ENCODE data around the gene RNU2-1. TPM values are rescaled to one million over a fixed set of nuclear protein-coding genes. Genes with fewer than 3 reads are reported as not detected.

RNU2-1 gene
- total RNA-seq, 4 donors from 2014 or later = not detected

DNA sequence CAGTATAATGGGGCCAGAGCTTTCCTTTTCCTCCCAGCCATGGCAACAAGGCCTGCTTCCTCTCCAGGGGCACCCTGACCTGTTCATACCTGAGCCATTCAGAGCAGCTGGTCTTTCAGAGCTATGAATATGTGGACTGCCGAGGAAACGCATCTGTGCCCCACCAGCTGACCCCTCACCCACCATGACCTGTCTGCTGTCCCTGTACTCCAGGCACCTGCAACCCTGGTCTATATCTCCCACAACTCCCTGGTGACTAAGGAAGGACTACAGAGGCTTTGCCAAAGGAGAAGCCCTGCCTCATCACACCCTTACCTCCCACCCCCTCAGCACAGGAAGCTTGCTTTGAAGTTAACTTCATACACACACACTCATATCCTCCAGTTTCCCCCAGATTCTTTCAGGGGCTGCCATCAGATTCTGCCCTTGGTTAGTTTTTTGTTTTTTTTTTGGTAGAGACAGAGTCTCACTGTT lies 16.1 kb downstream of the RNU2-1 start:
- H3K9me3 ChIP-seq = no peaks in the 10 kb centered on the region
- TF ChIP-seq POLR2AphosphoS5 (IDR thresholded peaks at IDR 0.05) (no peak), EP300 (IDR thresholded peaks at IDR 0.05) (no peak), POLR2A (IDR thresholded peaks at IDR 0.05) (no peak)
- TF ChIP-seq, protein P1, sequence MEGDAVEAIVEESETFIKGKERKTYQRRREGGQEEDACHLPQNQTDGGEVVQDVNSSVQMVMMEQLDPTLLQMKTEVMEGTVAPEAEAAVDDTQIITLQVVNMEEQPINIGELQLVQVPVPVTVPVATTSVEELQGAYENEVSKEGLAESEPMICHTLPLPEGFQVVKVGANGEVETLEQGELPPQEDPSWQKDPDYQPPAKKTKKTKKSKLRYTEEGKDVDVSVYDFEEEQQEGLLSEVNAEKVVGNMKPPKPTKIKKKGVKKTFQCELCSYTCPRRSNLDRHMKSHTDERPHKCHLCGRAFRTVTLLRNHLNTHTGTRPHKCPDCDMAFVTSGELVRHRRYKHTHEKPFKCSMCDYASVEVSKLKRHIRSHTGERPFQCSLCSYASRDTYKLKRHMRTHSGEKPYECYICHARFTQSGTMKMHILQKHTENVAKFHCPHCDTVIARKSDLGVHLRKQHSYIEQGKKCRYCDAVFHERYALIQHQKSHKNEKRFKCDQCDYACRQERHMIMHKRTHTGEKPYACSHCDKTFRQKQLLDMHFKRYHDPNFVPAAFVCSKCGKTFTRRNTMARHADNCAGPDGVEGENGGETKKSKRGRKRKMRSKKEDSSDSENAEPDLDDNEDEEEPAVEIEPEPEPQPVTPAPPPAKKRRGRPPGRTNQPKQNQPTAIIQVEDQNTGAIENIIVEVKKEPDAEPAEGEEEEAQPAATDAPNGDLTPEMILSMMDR (IDR thresholded peaks at IDR 0.05) = no peak
- H3K27me3 ChIP-seq = no peaks in the 10 kb centered on the region
- H3K4me3 ChIP-seq = no peak overlapping the region
- peaks cover 26% of the 10 kb centered on the region for H3K36me3 ChIP-seq
- H3K4me1 ChIP-seq = peaks cover 10% of the 10 kb centered on the region
- DNase-seq (ENCODE audit: low spot score in 2 of 2) = peak in 1 of 2 donors; percentile 44
- 100% methylated on average over 2 of the region's 2 CpGs for WGBS
- H3K27ac ChIP-seq = no peak overlapping the region

DNA sequence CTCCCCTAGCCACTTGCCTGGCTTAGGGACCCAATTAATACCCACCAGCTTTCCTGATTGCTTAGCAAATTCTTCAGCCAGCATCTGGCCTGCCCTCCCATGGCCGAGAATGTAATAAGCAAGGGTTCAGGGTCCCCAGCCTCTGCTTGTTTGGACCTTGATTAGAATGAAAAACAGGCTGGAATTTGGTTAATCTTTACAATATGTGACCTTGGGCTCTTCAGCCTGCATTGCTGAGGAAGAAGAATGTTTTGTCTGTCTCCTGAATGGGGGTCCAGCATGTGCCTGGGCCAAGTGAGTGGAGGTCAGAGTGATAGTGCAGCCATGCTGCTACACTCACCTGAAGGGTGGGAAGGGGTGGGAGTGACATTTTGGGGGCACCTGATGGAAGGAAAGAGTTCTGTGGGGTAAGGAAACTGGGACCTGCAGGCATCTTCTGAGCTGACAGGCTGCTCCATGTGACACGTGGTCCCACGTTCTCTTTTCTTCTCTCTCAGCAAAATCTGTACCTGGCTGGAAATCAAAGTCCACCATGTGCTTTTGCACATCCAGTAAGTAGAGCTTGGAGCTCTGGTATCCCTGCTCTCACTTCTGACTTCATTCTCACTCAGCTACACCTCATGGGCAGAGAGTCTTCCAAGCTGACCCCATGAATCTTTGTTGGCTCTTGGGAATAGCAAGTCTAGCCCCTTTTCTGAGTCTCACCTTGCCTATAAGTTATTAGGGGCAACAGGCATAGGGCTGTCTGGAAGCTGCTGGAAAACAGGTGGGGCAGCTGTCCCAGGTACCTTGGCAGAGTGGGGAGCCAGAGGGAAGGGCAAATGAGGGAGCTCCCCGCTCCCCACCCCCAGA lies 16.8 kb downstream of the RNU2-1 start:
- H3K4me1 ChIP-seq = peaks cover 17% of the 10 kb centered on the region
- peaks cover 22% of the 10 kb centered on the region for H3K36me3 ChIP-seq
- H3K4me3 ChIP-seq = no peak overlapping the region
- no peak for TF ChIP-seq EP300 (IDR thresholded peaks at IDR 0.05)
- TF ChIP-seq, protein P1 (IDR thresholded peaks at IDR 0.05) = no peak
- TF ChIP-seq POLR2AphosphoS5 (IDR thresholded peaks at IDR 0.05) = no peak
- no peak for TF ChIP-seq POLR2A (IDR thresholded peaks at IDR 0.05)
- H3K9me3 ChIP-seq = no peaks in the 10 kb centered on the region
- DNase-seq (ENCODE audit: low spot score in 2 of 2) = peak in 1 of 2 donors; percentile 15
- H3K27ac ChIP-seq = no peak overlapping the region
- 90% methylated on average over 4 of the region's 4 CpGs for WGBS
- no peaks in the 10 kb centered on the region for H3K27me3 ChIP-seq

DNA sequence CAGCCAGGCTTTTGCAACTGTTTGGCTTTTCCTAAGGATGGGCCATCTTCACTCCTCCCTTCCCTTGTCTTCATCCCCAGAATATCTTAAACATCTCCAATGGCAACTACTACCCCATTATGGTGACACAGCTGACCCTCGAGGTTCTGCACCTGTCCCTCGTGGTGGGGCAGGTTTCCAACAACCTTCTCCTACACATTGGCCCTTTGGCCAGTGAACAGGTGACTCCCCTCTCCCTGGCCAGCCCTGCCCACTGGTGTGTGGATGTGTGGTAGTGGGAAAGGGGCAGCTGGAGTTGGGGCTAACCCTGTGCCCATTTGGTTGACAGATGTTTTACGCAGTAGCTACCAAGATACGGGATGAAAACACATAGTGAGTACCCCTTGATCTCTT lies 17.4 kb downstream of the RNU2-1 start:
- WGBS = 95% methylated on average over 4 of the region's 4 CpGs

DNA sequence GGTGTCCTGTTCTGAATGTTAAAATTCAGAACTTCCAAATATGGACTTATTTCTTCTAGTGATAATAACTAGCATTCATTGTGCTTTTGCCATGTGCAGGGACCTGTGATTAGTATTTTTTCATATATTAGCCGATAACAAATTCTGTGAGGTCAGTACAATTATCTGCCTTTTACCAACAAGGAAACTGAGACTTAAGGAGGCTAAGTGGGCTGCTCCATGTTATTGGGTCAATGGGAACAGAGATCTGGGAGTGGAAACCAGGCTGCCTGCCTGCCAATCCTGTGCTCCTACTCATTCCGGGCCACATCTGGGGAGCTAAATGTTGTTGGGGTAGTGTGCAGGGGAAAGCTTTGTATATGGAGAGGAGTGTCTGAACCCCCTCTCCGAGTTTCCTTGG lies 18.4 kb downstream of the RNU2-1 start:
- H3K27ac ChIP-seq = no peak overlapping the region
- no peak overlapping the region for H3K4me3 ChIP-seq
- DNase-seq (ENCODE audit: low spot score in 2 of 2) = no peak
- H3K9me3 ChIP-seq = no peaks in the 10 kb centered on the region
- no peaks in the 10 kb centered on the region for H3K27me3 ChIP-seq
- WGBS = 89% methylated on average over 3 of the region's 3 CpGs
- peaks cover 28% of the 10 kb centered on the region for H3K4me1 ChIP-seq
- no peak for TF ChIP-seq POLR2A (IDR thresholded peaks at IDR 0.05)
- TF ChIP-seq, protein P1 (IDR thresholded peaks at IDR 0.05) = no peak
- no peak for TF ChIP-seq EP300 (IDR thresholded peaks at IDR 0.05)
- no peak for TF ChIP-seq POLR2AphosphoS5 (IDR thresholded peaks at IDR 0.05)
- H3K36me3 ChIP-seq = peaks cover 22% of the 10 kb centered on the region

More for the DNA sequence above, 17.4 kb downstream of the RNU2-1 start:
- Histone ChIP-seq H3K4me1 (peaks cover 21% of the 10 kb centered on the region), H3K4me3 (no peak overlapping the region), H3K27me3 (no peaks in the 10 kb centered on the region), H3K9me3 (no peaks in the 10 kb centered on the region), H3K36me3 (peaks cover 22% of the 10 kb centered on the region), H3K27ac (no peak overlapping the region)
- DNase-seq (ENCODE audit: low spot score in 2 of 2) = peak in 1 of 2 donors; percentile 49
- TF ChIP-seq POLR2AphosphoS5 (IDR thresholded peaks at IDR 0.05) = no peak
- TF ChIP-seq POLR2A (IDR thresholded peaks at IDR 0.05) = no peak
- TF ChIP-seq EP300 (IDR thresholded peaks at IDR 0.05) = no peak
- TF ChIP-seq, protein P1 (IDR thresholded peaks at IDR 0.05) = no peak

DNA sequence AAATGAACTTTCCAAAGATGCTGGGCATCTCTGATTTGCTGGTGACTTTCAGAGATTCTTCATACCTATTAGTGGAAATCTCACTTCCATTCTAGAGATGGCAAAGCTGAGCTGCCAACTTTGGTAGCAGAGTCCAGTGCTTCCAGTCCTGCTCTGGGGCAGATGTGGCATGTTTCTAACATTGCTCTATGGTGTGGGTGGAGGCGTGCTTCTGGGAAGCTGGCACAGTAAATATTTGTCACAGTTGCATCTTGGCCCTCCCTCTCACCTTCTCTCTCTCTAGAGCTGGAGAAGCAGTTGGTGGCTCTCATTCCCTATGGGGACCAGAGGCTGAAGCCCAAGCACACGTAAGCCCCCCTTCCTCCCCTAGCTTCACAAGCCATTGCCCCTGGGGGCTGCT lies 20.2 kb downstream of the RNU2-1 start:
- 95% methylated on average over 2 of the region's 2 CpGs for WGBS
- H3K4me1 ChIP-seq = peaks cover 28% of the 10 kb centered on the region
- peak in 1 of 2 donors; percentile 44 for DNase-seq (ENCODE audit: low spot score in 2 of 2)
- H3K4me3 ChIP-seq = no peak overlapping the region
- no peak overlapping the region for H3K27ac ChIP-seq
- TF ChIP-seq POLR2A (IDR thresholded peaks at IDR 0.05) (no peak), POLR2AphosphoS5 (IDR thresholded peaks at IDR 0.05) (no peak), EP300 (IDR thresholded peaks at IDR 0.05) (no peak)
- TF ChIP-seq, protein P1 (IDR thresholded peaks at IDR 0.05) = no peak
- no peaks in the 10 kb centered on the region for H3K9me3 ChIP-seq
- H3K27me3 ChIP-seq = no peaks in the 10 kb centered on the region
- H3K36me3 ChIP-seq = peaks cover 38% of the 10 kb centered on the region
